Measurements from ENCODE around the gene TMEM256.

GRCh38 chr17:7384489-7385081 lies 19.3 kb downstream of the TMEM256 start:
- TF ChIP-seq CTCF (IDR thresholded peaks at IDR 0.05 in 4 of 5, conservative IDR thresholded peaks at IDR 0.05 in 1 of 5) (no peak), POLR2A (IDR thresholded peaks at IDR 0.05) (no peak)

Data from gastrocnemius medialis (tissue), 4 donors.